Measurements from ENCODE around the gene ALPG. TPM values are rescaled to one million over a fixed set of nuclear protein-coding genes. Genes with fewer than 3 reads are reported as not detected.
A peak's percentile ranks its signal among the peaks of the same experiment; 100 is the strongest.

ALPG gene
- total RNA-seq, 1 experiment from 2014 or later = 1.2 TPM

GRCh38 chr2:232421189-232421785 is 14.6 kb downstream of the ALPG start:
- H3K9me3 Mint-ChIP-seq = peaks cover 5% of the 10 kb centered on the region
- H3K4me3 Mint-ChIP-seq = peak overlapping the region; percentile 61
- peaks cover 52% of the 10 kb centered on the region for H3K4me1 Mint-ChIP-seq
- ChIA-PET CTCF (interaction anchor here (0.8 to 1.6 kb wide), 12 partner anchors 9 to 521 kb away, joined by 3 to 6 read pairs (median 4); no protein-coding TSS in a partner anchor), POLR2A (interaction anchor here (0.6 to 1.1 kb wide), 4 partner anchors 9 to 32 kb away, joined by 3 to 4 read pairs (median 4); no protein-coding TSS in a partner anchor)
- TF ChIP-seq ZNF512 (CRISPR knock-in tag; IDR thresholded peaks at IDR 0.05; ENCODE audit: borderline replicate concordance) (no peak), ZNF263 (CRISPR knock-in tag; IDR thresholded peaks at IDR 0.05; ENCODE audit: low read depth) (peak; percentile 99), ATF3 (CRISPR knock-in tag; conservative IDR thresholded peaks at IDR 0.05) (no peak), ZNF317 (CRISPR knock-in tag; IDR thresholded peaks at IDR 0.05; ENCODE audit: borderline replicate concordance, low read depth) (no peak), NR2C2 (CRISPR knock-in tag; IDR thresholded peaks at IDR 0.05) (no peak), ZNF532 (CRISPR knock-in tag; IDR thresholded peaks at IDR 0.05; ENCODE audit: borderline replicate concordance) (no peak), CBFB (CRISPR knock-in tag; IDR thresholded peaks at IDR 0.05; ENCODE audit: low read depth) (no peak), ZNF423 (CRISPR knock-in tag; IDR thresholded peaks at IDR 0.05) (0 out of 2 replicates have a peak, but pooled peaks have one; percentile 20), E2F4 (CRISPR knock-in tag; IDR thresholded peaks at IDR 0.05; ENCODE audit: borderline replicate concordance, low read depth) (no peak), ELF4 (CRISPR knock-in tag; IDR thresholded peaks at IDR 0.05; ENCODE audit: low read depth) (peak; percentile 38; the same call in 1 of the 2 replicates)
- H3K36me3 Mint-ChIP-seq = peaks cover 14% of the 10 kb centered on the region
- H3K27me3 Mint-ChIP-seq (ENCODE audit: low read depth) = peaks cover 76% of the 10 kb centered on the region
- DNase-seq (ENCODE audit: low spot score) = peak; percentile 59
- H3K27ac Mint-ChIP-seq = no peak overlapping the region
- peak; percentile 6 for ATAC-seq

- peaks cover 52% of the 10 kb centered on the region for H3K4me1 Mint-ChIP-seq
- H3K9me3 Mint-ChIP-seq = peaks cover 5% of the 10 kb centered on the region
- H3K27me3 Mint-ChIP-seq (ENCODE audit: low read depth) = peaks cover 69% of the 10 kb centered on the region
- H3K4me3 Mint-ChIP-seq = peak overlapping the region; percentile 61
- ChIA-PET POLR2A (no interaction called here), CTCF (interaction anchor here (1.6 kb wide), 2 partner anchors 54 to 68 kb away, joined by 4 to 6 read pairs; no protein-coding TSS in a partner anchor)
- no peak for DNase-seq (ENCODE audit: low spot score)
- peaks cover 14% of the 10 kb centered on the region for H3K36me3 Mint-ChIP-seq
- no peak overlapping the region for H3K27ac Mint-ChIP-seq
- no peak for ATAC-seq
- TF ChIP-seq ZNF281 (CRISPR knock-in tag; IDR thresholded peaks at IDR 0.05) (no peak), GABPB1 (CRISPR knock-in tag; IDR thresholded peaks at IDR 0.05) (no peak), OVOL2 (CRISPR knock-in tag; IDR thresholded peaks at IDR 0.05; ENCODE audit: borderline replicate concordance) (no peak), NR2C2 (CRISPR knock-in tag; IDR thresholded peaks at IDR 0.05) (no peak), PREB (CRISPR knock-in tag; IDR thresholded peaks at IDR 0.05; ENCODE audit: borderline replicate concordance) (no peak), FOXK1 (CRISPR knock-in tag; IDR thresholded peaks at IDR 0.05) (no peak), ATF1 (CRISPR knock-in tag; IDR thresholded peaks at IDR 0.05) (no peak), ZNF121 (CRISPR knock-in tag; IDR thresholded peaks at IDR 0.05) (no peak), USF1 (CRISPR knock-in tag; IDR thresholded peaks at IDR 0.05) (no peak)
Measured at GRCh38 chr2:232422051-232422450, 15.4 kb downstream of the ALPG start.

All from WTC11 (cell line).